Measurements from ENCODE around the gene SLC19A2. TPM values are rescaled to one million over a fixed set of nuclear protein-coding genes. Genes with fewer than 3 reads are reported as not detected.

Gene SLC19A2
- total and polyA plus RNA-seq, 2 of the 8 experiments (the other 6 are each of a cell fraction or from before 2014, with no cell fraction given) = 21.2 to 23.2 TPM

- Histone ChIP-seq H3K36me3 (ENCODE audit: control insufficient read depth in 2 of 4, insufficient read depth in 4 of 4, low read length in 3 of 4) (no peaks in the 10 kb centered on the region; a peak in 1 of 8 replicates), H2AK5ac (ENCODE audit: low read depth, low read length) (no peak overlapping the region), H3K18ac (ENCODE audit: extremely low read depth, low read length) (no peak overlapping the region), H3K23me2 (ENCODE audit: low read depth, low read length) (no peaks in the 10 kb centered on the region), H2BK120ac (replicated peaks; ENCODE audit: low read depth, low read length) (no peak overlapping the region), H3K4me3 (ENCODE audit: extremely low read depth in 1 of 4, insufficient read depth in 2 of 4, low read depth in 3 of 4, low read length in 4 of 4) (peak overlapping the region in 1 of 4 experiments; percentile 40; a peak in 2 of 8 replicates), H2BK5ac (ENCODE audit: low read depth, low read length) (peak overlapping the region; percentile 81; the same call in 1 of the 2 replicates), H3K9me3 (ENCODE audit: insufficient read depth in 2 of 2, low read depth in 1 of 2, low read length in 1 of 2) (no peaks in the 10 kb centered on the region), H2BK20ac (ENCODE audit: low read length) (peak overlapping the region; percentile 76; the same call in 1 of the 2 replicates), H4K20me1 (replicated peaks in 1 of 2; ENCODE audit: control insufficient read depth in 1 of 2, insufficient read depth in 2 of 2, low read length in 2 of 2) (no peaks in the 10 kb centered on the region), H3K23ac (ENCODE audit: insufficient read length) (no peak overlapping the region), H4K8ac (ENCODE audit: extremely low read depth, insufficient read depth, low read length) (no peak overlapping the region), H3K14ac (ENCODE audit: insufficient read length) (no peak overlapping the region), H4K5ac (ENCODE audit: insufficient read length, low read depth, low read length) (no peak overlapping the region), H2BK12ac (ENCODE audit: low read depth, low read length) (peak overlapping the region; percentile 55; the same call in 1 of the 2 replicates), H3K27ac (ENCODE audit: low read depth, low read length) (peak overlapping the region; percentile 42), H2AFZ (ENCODE audit: low read length) (peak overlapping the region; percentile 91), H3K4me2 (ENCODE audit: insufficient read depth in 1 of 2, low read depth in 2 of 2, low read length in 2 of 2) (peak overlapping the region; percentile 46 to 61; a peak in 3 of 4 replicates), H3K56ac (replicated peaks; ENCODE audit: insufficient read length, low read depth, low read length) (no peak overlapping the region), H4K91ac (replicated peaks; ENCODE audit: insufficient read length, low read length) (no peak overlapping the region), H3K4me1 (replicated peaks in 1 of 4; ENCODE audit: control insufficient read depth in 3 of 4, insufficient read depth in 4 of 4, low read length in 3 of 4) (peaks cover 3 to 18% (median 10%) of the 10 kb centered on the region in 4 experiments; a peak in 6 of 7 replicates), H3K4ac (replicated peaks; ENCODE audit: insufficient read length, low read depth, low read length) (no peak overlapping the region), H2BK15ac (ENCODE audit: low read length) (no peak overlapping the region), H3K27me3 (replicated peaks in 1 of 4; ENCODE audit: control insufficient read depth in 3 of 4, extremely low read depth in 1 of 4, insufficient read depth in 3 of 4, low read length in 3 of 4) (no peaks in the 10 kb centered on the region), H3K79me1 (ENCODE audit: low read depth, low read length) (no peaks in the 10 kb centered on the region), H3K9ac (replicated peaks in 1 of 4; ENCODE audit: extremely low read depth in 1 of 4, low read depth in 3 of 4, low read length in 3 of 4) (peak overlapping the region in 1 of 4 experiments; percentile 15; a peak in 1 of 7 replicates), H3K79me2 (ENCODE audit: control insufficient read depth in 1 of 2, insufficient read depth in 2 of 2, low read length in 2 of 2) (no peaks in the 10 kb centered on the region)
- 58% methylated on average over 9 of the region's 9 CpGs; no CpG with 5 or more reads in 1 of the 2 experiments for WGBS, 2 experiments (ENCODE audit: extremely low coverage in 1 of 2, insufficient coverage in 1 of 2, insufficient read length in 1 of 2, insufficient replicate concordance in 2 of 2, low coverage in 1 of 2, low lambda C conversion rate in 2 of 2, missing lambda C conversion rate in 1 of 2)
- ChIA-PET POLR2A (ENCODE audit: partially characterized antibody) (interaction anchor here (1.2 to 1.4 kb wide), 2 partner anchors 15 to 43 kb away, joined by 3 to 5 read pairs; partner anchors contain the start of gene SLC19A2), CTCF (ENCODE audit: partially characterized antibody) (interaction anchor here (0.9 to 6.7 kb wide), 2 partner anchors 17 to 18 kb away, joined by 3 to 36 read pairs; no protein-coding TSS in a partner anchor)
- FAIRE-seq (no peak), DNase-seq (ENCODE audit: low read depth in 1 of 2, low spot score in 2 of 2) (no peak)
- TF ChIP-seq SUZ12 (IDR thresholded peaks at IDR 0.05; ENCODE audit: low read length) = no peak
- TF ChIP-seq GTF2F1 (IDR thresholded peaks at IDR 0.05; ENCODE audit: borderline replicate concordance, low read depth, low read length) = no peak
- TF ChIP-seq NRF1 (IDR thresholded peaks at IDR 0.05; ENCODE audit: low read depth, low read length) = no peak
- no peak for TF ChIP-seq KDM4A (IDR thresholded peaks at IDR 0.05; ENCODE audit: low read depth, low read length, severe bottlenecking)
- no peak for TF ChIP-seq CBX5 (IDR thresholded peaks at IDR 0.05; ENCODE audit: low read depth, low read length)
- TF ChIP-seq TAF7 (optimal IDR thresholded peaks at IDR 0.05; ENCODE audit: borderline replicate concordance, low read depth, low read length) = no peak
- no peak for TF ChIP-seq HDAC2 (IDR thresholded peaks at IDR 0.05; ENCODE audit: borderline replicate concordance in 1 of 2, low read depth in 2 of 2, low read length in 2 of 2)
- TF ChIP-seq CHD1 (IDR thresholded peaks at IDR 0.05; ENCODE audit: low read depth, low read length) = no peak
- TF ChIP-seq CBX8 (IDR thresholded peaks at IDR 0.05; ENCODE audit: borderline replicate concordance, low read depth, low read length) = no peak
- no peak for TF ChIP-seq TEAD4 (IDR thresholded peaks at IDR 0.05; ENCODE audit: low read depth, low read length)
- no peak for TF ChIP-seq NANOG (IDR thresholded peaks at IDR 0.05; ENCODE audit: insufficient read depth, low read depth, low read length, poor library complexity, severe bottlenecking)
These were observed 42.7 kb upstream of the SLC19A2 start for GRCh38 chr1:169528215-169529067.

All from H1 (cell line).